NT2/D1 (cell line): ENCODE measurements around the gene ARRDC1.

ENCODE experiments used
- DNase-seq: peaks from one replicate; pipeline ENCODE4 v3.0.0-alpha.2; 2011; ENCODE audit warnings: low read depth, low spot score
- H3K27me3 ChIP-seq: 2 replicates; pipeline ENCODE4 v1.6.0; 2011; ENCODE audit warnings: mild to moderate bottlenecking; ENCODE audit not compliant: insufficient read length, insufficient read depth
- H3K36me3 ChIP-seq: 2 replicates; pipeline ENCODE4 v1.6.1; 2011; ENCODE audit warnings: mild to moderate bottlenecking, low read length, mixed read lengths; ENCODE audit not compliant: insufficient read depth, insufficient read length
- H3K4me1 ChIP-seq: 2 replicates; pipeline ENCODE4 v1.5.1; 2011; ENCODE audit not compliant: insufficient read depth, insufficient read length
- H3K4me3 ChIP-seq: 2 replicates; pipeline ENCODE4 v1.5.1; 2011; ENCODE audit warnings: low read depth; ENCODE audit not compliant: insufficient read length
- H3K9ac ChIP-seq: 2 replicates; pipeline ENCODE4 v1.6.0; 2011; ENCODE audit warnings: low read depth; ENCODE audit not compliant: insufficient read length
- H3K9me3 ChIP-seq: 2 replicates; pipeline ENCODE4 v1.5.1; 2011; ENCODE audit warnings: mild to moderate bottlenecking, low read length; ENCODE audit not compliant: insufficient read depth
- SUZ12 ChIP-seq: IDR thresholded peaks from 2 replicates; pipeline ENCODE4 v1.6.1; 2011; ENCODE audit not compliant: insufficient read length, insufficient read depth; ENCODE audit errors: extremely low read depth
- YY1 ChIP-seq: IDR thresholded peaks from 2 replicates; pipeline ENCODE4 v1.6.1; 2011; ENCODE audit not compliant: insufficient read length, insufficient read depth
- ZNF274 ChIP-seq: IDR thresholded peaks from 2 replicates; pipeline ENCODE4 v1.6.1; 2011; ENCODE audit warnings: mild to moderate bottlenecking, low read depth, low read length

Gene ARRDC1

DNA sequence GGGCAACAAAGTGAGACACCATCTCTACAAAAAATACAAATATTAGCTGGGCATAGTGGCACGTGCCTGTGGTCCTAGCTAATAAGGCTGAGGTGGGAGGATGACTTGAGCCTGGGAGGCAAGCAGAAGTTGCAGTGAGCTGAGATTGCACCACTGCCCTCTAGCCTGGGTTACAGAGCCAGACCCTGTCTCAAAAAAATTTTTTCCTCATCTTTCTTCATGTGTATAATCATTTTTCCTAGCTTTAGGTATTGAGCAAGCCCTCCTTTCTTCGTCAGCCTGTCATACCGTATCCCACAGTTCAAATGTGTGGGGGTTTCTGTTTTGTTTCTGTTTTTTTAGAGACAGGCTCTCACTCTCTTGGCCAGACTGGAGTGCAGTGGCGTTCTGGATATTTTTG, 54.7 kb downstream of the ARRDC1 start:
- DNase-seq: no peak
- peaks cover under 1% of the 10 kb centered on the region for H3K4me1 ChIP-seq
- no peaks in the 10 kb centered on the region for H3K9me3 ChIP-seq
- no peak overlapping the region for H3K9ac ChIP-seq
- no peaks in the 10 kb centered on the region for H3K27me3 ChIP-seq
- H3K36me3 ChIP-seq: peaks cover 17% of the 10 kb centered on the region
- TF ChIP-seq ZNF274 (no peak), SUZ12 (no peak), YY1 (no peak)
- no peak overlapping the region for H3K4me3 ChIP-seq

DNA sequence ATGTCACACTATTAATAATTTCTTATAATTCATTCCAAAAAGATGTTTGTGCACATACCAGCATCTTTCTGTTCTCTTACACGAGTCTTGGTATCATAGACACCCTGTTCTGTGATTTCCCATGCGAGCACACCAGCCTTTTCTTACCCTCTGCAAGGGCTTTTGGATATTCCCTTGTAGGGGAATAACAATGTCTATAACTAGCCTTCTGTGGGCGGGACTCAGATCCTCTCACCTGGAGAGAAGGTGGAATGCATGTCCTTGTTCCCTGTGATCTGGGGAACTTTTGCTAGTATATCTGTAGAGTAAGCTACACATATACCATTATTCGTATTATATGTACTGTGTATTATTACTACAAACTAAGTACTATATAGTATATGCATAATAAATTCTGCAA, 58.1 kb downstream of the ARRDC1 start:
- no peak for DNase-seq
- no peak overlapping the region for H3K9ac ChIP-seq
- H3K4me3 ChIP-seq: no peak overlapping the region
- H3K9me3 ChIP-seq: no peaks in the 10 kb centered on the region
- H3K36me3 ChIP-seq: peaks cover 13% of the 10 kb centered on the region
- TF ChIP-seq YY1 (no peak), ZNF274 (no peak), SUZ12 (no peak)
- H3K27me3 ChIP-seq: no peaks in the 10 kb centered on the region
- H3K4me1 ChIP-seq: peaks cover 20% of the 10 kb centered on the region

DNA sequence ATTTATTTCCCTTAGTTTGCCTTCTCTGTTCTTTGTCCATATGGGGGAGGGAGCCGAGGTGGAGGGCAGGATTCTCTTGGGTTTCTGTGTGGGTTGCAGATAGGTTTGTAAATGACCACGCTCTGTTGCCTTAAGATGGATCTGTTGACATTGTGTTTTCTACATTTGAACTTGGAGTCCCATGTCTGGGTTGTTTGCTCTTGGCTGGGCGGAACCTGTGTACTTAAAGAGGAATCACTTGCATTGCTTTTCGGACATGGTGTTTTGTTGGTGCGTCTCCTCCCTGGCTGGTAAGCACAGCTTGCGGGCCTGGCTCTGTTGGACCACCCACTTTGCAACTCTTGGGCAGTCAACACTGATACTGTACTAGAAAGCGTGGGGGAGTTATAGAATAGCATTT, 59.2 kb downstream of the ARRDC1 start:
- H3K36me3 ChIP-seq: peaks cover 19% of the 10 kb centered on the region
- H3K27me3 ChIP-seq: no peaks in the 10 kb centered on the region
- H3K9ac ChIP-seq: no peak overlapping the region
- no peak for DNase-seq
- H3K9me3 ChIP-seq: no peaks in the 10 kb centered on the region
- TF ChIP-seq ZNF274: no peak
- no peak for TF ChIP-seq SUZ12
- TF ChIP-seq YY1: no peak
- peaks cover 24% of the 10 kb centered on the region for H3K4me1 ChIP-seq
- no peak overlapping the region for H3K4me3 ChIP-seq
